Measurements from ENCODE around the gene GTF2A1L.

GTF2A1L gene

DNA sequence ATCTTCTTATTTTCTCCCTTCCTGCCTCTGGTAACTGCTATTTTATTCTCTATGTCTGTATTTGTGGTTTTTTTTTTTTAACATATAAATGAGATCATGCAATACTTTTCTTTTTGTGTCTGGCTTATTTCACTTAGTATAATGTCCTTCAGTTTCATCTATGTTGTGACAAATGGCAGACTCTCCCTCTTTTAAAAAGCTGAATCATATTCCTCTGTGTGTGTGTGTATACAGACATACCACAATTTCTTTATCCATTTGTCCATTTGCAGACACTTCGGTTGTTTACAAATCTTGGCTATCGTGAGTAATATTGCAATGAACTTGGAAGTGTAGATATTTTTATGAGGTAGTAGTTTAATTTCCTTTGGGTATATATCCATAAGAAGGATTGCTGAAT is 7.0 kb downstream of the GTF2A1L start:
- DNase-seq (ENCODE audit: low read depth): no peak
- no peak overlapping the region for H3K4me3 ChIP-seq (ENCODE audit: control insufficient read depth, low read depth, low read length)
- no peak for TF ChIP-seq CTCF (IDR thresholded peaks at IDR 0.05; ENCODE audit: control insufficient read depth, insufficient read depth, low read depth, low read length, missing control alignments)

DNA sequence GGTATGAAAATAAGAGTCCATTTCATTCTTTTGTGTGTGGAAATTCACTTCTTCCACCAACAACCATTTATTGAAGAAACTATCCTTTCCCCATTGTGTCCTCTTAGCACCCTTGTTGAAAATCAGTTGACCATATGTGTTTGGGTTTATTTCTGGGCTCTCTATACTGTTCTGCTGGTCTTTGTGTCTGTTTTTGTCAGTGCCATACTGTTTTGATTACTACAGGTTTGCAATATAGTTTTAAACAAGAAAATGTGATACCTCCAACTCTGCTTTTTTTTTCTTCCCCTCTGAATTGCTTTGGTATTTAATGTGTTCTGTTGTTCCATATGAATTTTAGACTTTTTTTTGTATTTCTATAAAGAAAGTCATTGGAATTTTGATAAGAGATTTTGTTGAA is 8.4 kb downstream of the GTF2A1L start:
- TF ChIP-seq CTCF (IDR thresholded peaks at IDR 0.05; ENCODE audit: control insufficient read depth, insufficient read depth, low read depth, low read length, missing control alignments): no peak
- no peak for DNase-seq (ENCODE audit: low read depth)

DNA sequence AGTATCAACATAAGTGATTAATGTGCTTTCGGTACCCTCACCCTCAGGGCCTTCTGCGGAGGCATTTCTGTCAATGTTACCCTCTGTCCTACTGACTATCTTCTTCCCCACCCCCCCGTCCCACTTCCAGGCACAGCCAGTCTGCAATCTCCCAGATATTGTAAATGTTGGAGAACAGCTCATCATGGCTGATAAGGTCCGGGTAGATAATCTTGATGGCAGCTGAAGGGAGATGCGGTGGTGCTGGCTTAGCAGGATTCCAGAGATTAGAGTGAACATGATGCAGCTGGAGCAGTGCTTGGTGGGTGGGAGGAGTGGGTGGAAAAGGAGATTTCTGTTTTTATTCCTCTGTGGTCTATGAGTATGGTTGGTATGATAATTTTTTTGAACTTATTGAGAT is 15.5 kb downstream of the GTF2A1L start:
- no peak overlapping the region for H3K4me3 ChIP-seq (ENCODE audit: control insufficient read depth, low read depth, low read length)
- TF ChIP-seq CTCF (IDR thresholded peaks at IDR 0.05; ENCODE audit: control insufficient read depth, insufficient read depth, low read depth, low read length, missing control alignments): no peak
- DNase-seq (ENCODE audit: low read depth): no peak

More for the DNA sequence above, 8.4 kb downstream of the GTF2A1L start:
- no peak overlapping the region for H3K4me3 ChIP-seq (ENCODE audit: control insufficient read depth, low read depth, low read length)

DNA sequence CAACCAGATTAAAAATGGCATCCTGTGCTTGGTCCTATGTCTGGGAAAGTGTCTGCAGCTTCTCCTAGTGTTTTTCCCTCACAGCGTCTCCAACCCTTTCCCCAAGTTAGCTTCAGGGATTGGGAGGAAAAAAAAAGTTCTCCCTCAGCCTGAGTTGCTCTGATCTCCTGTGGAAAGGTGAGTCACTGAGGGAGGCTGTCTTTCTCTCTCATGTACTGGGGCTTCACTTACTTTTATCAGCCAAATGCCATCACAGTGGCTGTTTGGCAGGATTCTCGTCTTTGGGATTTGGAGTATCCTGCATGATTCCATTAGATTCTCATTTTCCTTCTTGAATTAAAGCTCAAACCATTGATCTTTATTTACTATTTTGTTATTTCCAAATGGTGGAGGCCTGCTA is 18.1 kb downstream of the GTF2A1L start:
- no peak for TF ChIP-seq CTCF (IDR thresholded peaks at IDR 0.05; ENCODE audit: control insufficient read depth, insufficient read depth, low read depth, low read length, missing control alignments)
- no peak for DNase-seq (ENCODE audit: low read depth)
- no peak overlapping the region for H3K4me3 ChIP-seq (ENCODE audit: control insufficient read depth, low read depth, low read length)

- TF ChIP-seq CTCF (IDR thresholded peaks at IDR 0.05; ENCODE audit: control insufficient read depth, insufficient read depth, low read depth, low read length, missing control alignments): no peak
- DNase-seq (ENCODE audit: low read depth): no peak
- H3K4me3 ChIP-seq (ENCODE audit: control insufficient read depth, low read depth, low read length): no peak overlapping the region
These were observed 20.6 kb downstream of the GTF2A1L start for GRCh38 chr2:48638261-48638660.

GRCh38 chr2:48651158-48651790 is 33.6 kb downstream of the GTF2A1L start:
- no peak overlapping the region for H3K4me3 ChIP-seq (ENCODE audit: control insufficient read depth, low read depth, low read length)
- TF ChIP-seq CTCF (IDR thresholded peaks at IDR 0.05; ENCODE audit: control insufficient read depth, insufficient read depth, low read depth, low read length, missing control alignments): no peak
- no peak for DNase-seq (ENCODE audit: low read depth)

- TF ChIP-seq CTCF (IDR thresholded peaks at IDR 0.05; ENCODE audit: control insufficient read depth, insufficient read depth, low read depth, low read length, missing control alignments): no peak
- DNase-seq (ENCODE audit: low read depth): no peak
- H3K4me3 ChIP-seq (ENCODE audit: control insufficient read depth, low read depth, low read length): no peak overlapping the region
These were observed 51.3 kb downstream of the GTF2A1L start for GRCh38 chr2:48668992-48669391.
